ENCODE data around the gene MAOB. TPM values are rescaled to one million over a fixed set of nuclear protein-coding genes. Genes with fewer than 3 reads are reported as not detected.

The MAOB gene
- total and polyA plus RNA-seq, 9 of the 15 experiments (the other 6 are each of a cell fraction or from before 2014, with no cell fraction given) = 0.05 to 0.09 TPM; not detected in 7

DNA sequence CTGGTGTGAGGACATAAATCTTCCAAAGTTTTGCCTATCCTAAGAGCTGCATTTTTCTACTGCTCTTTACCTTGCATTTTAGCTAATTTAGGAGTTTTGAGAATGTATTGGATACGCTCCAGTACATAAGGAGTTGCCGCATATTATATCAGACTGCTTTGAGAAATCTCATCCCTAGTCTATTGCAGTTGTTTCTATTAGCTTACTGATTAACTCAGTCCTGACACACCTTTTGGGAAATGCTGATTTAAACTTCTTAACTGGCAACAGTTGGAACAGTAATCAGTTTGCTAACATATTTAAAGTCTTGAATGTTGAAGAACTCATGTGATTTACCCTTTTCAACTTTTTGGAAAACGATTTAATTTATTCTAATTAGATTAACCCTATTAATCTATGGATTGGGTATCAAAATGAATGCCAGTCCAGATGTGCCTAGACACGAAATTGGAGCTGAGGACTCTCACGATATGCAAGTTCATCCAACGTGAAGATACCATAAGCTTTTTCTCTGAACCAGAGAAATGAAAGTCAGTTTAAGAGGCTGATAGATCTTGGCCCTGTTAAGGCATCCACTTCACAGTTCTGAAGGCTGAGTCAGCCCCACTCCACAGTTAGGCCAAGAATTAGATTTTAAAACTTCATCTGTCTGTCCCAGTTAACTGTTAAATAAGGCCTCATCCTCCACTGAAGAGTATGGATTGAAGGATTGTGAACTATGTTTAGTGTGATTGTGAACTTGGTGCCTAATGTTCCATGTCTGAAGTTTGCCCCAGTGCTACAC, 136.1 kb downstream of the MAOB start:
- no TSS peak for BruUV-seq (replicated peaks)
- Histone ChIP-seq H3K79me2 (ENCODE audit: control insufficient read depth, insufficient read depth, low read length) (no peaks in the 10 kb centered on the region), H3K9ac (ENCODE audit: insufficient read depth in 1 of 2, low read depth in 2 of 2, low read length in 2 of 2) (no peak overlapping the region), H3K4me2 (ENCODE audit: insufficient read depth, low read length) (no peak overlapping the region), H3K9me3 (replicated peaks; ENCODE audit: control insufficient read depth, insufficient read depth, low read depth, low read length) (no peaks in the 10 kb centered on the region), H3K27me3 (ENCODE audit: control insufficient read depth in 2 of 2, insufficient read depth in 2 of 2, low read length in 2 of 2) (no peaks in the 10 kb centered on the region), H3K27ac (ENCODE audit: extremely low read depth, low read depth, low read length) (no peak overlapping the region), H3K4me1 (replicated peaks in 1 of 2; ENCODE audit: control insufficient read depth in 2 of 2, insufficient read depth in 2 of 2, low read length in 2 of 2) (no peaks in the 10 kb centered on the region), H3K4me3 (no peak overlapping the region), H2AFZ (ENCODE audit: low read depth, low read length) (no peak overlapping the region), H3K9me1 (ENCODE audit: control insufficient read depth, insufficient read depth, low read length) (no peaks in the 10 kb centered on the region), H4K20me1 (replicated peaks; ENCODE audit: control insufficient read depth, insufficient read depth, low read length) (no peaks in the 10 kb centered on the region), H3K36me3 (ENCODE audit: control insufficient read depth, insufficient read depth, low read length) (no peaks in the 10 kb centered on the region)
- ChIA-PET CTCF (ENCODE audit: low intra/inter-chr PET ratio) (no interaction called here), POLR2A (no interaction called here)
- ATAC-seq (no peak), DNase-seq (ENCODE audit: extremely low read depth in 1 of 4, low spot score in 3 of 4) (no peak), FAIRE-seq (no peak)
- in situ Hi-C loops (cut with MboI) (loop anchor here (10.0 kb wide), 1 partner anchor 181 kb away; no protein-coding TSS in a partner anchor), intact Hi-C loops (cut with micrococcal nuclease) (no loop called here)
- 4% methylated on average over 6 of the region's 6 CpGs for WGBS (ENCODE audit: insufficient coverage, low coverage, missing lambda C conversion rate)
- TF ChIP-seq MCM3 (IDR thresholded peaks at IDR 0.05) = no peak
- no peak for TF ChIP-seq ZNF212 (CRISPR knock-in tag; IDR thresholded peaks at IDR 0.05)
- no peak for TF ChIP-seq SMC3 (conservative IDR thresholded peaks at IDR 0.05; ENCODE audit: insufficient read depth, low read depth, low read length)
- no peak for TF ChIP-seq BCL6 (CRISPR knock-in tag; IDR thresholded peaks at IDR 0.05)
- TF ChIP-seq ZNF174 (CRISPR knock-in tag; IDR thresholded peaks at IDR 0.05) = no peak
- no peak for TF ChIP-seq SMAD4 (CRISPR knock-in tag; conservative IDR thresholded peaks at IDR 0.05)

DNA sequence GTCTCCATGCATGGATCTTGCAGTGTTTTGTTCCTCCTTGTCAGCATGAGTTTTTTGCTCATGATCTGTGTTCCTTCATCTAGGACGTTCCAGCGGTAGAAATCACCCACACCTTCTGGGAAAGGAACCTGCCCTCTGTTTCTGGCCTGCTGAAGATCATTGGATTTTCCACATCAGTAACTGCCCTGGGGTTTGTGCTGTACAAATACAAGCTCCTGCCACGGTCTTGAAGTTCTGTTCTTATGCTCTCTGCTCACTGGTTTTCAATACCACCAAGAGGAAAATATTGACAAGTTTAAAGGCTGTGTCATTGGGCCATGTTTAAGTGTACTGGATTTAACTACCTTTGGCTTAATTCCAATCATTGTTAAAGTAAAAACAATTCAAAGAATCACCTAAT, 138.0 kb downstream of the MAOB start:
- no peak for FAIRE-seq
- no peaks in the 10 kb centered on the region for H3K4me1 ChIP-seq (replicated peaks in 1 of 2; ENCODE audit: control insufficient read depth in 2 of 2, insufficient read depth in 2 of 2, low read length in 2 of 2)
- POLR2A ChIA-PET = no interaction called here
- DNase-seq (ENCODE audit: extremely low read depth in 1 of 4, low spot score in 3 of 4) = no peak
- TF ChIP-seq CBX1 (IDR thresholded peaks at IDR 0.05; ENCODE audit: low read depth) (no peak), NFYB (IDR thresholded peaks at IDR 0.05; ENCODE audit: extremely low read depth, insufficient read length) (no peak)
- H3K9ac ChIP-seq (ENCODE audit: insufficient read depth in 1 of 2, low read depth in 2 of 2, low read length in 2 of 2) = no peak overlapping the region
- no peak overlapping the region for H3K4me2 ChIP-seq (ENCODE audit: insufficient read depth, low read length)
- no peaks in the 10 kb centered on the region for H4K20me1 ChIP-seq (replicated peaks; ENCODE audit: control insufficient read depth, insufficient read depth, low read length)
- in situ Hi-C loops (cut with MboI) (loop anchor here (10.0 kb wide), 1 partner anchor 179 kb away; no protein-coding TSS in a partner anchor), intact Hi-C loops (cut with micrococcal nuclease) (no loop called here)
- H3K36me3 ChIP-seq (ENCODE audit: control insufficient read depth, insufficient read depth, low read length) = no peaks in the 10 kb centered on the region
- no peak overlapping the region for H2AFZ ChIP-seq (ENCODE audit: low read depth, low read length)
- no peaks in the 10 kb centered on the region for H3K9me3 ChIP-seq (replicated peaks; ENCODE audit: control insufficient read depth, insufficient read depth, low read depth, low read length)
- H3K27me3 ChIP-seq (ENCODE audit: control insufficient read depth in 2 of 2, insufficient read depth in 2 of 2, low read length in 2 of 2) = no peaks in the 10 kb centered on the region
- H3K27ac ChIP-seq (ENCODE audit: extremely low read depth, low read depth, low read length) = no peak overlapping the region
- 4% methylated on average over 3 of the region's 3 CpGs for WGBS (ENCODE audit: insufficient coverage, low coverage, missing lambda C conversion rate)
- no peak for ATAC-seq
- H3K9me1 ChIP-seq (ENCODE audit: control insufficient read depth, insufficient read depth, low read length) = no peaks in the 10 kb centered on the region
- CTCF ChIA-PET (ENCODE audit: low intra/inter-chr PET ratio) = no interaction called here
- no peak overlapping the region for H3K4me3 ChIP-seq
- BruUV-seq (replicated peaks) = no TSS peak
- no peaks in the 10 kb centered on the region for H3K79me2 ChIP-seq (ENCODE audit: control insufficient read depth, insufficient read depth, low read length)

Measured in K562 (cell line).